ENCODE data around the gene NCK2.

Gene NCK2

GRCh38 chr2:105820151-105820550 lies 75.4 kb downstream of the NCK2 start:
- no peak overlapping the region for H3K4me3 ChIP-seq (ENCODE audit: severe bottlenecking)
- no peaks in the 10 kb centered on the region for H3K27me3 ChIP-seq (ENCODE audit: insufficient read depth, poor library complexity, severe bottlenecking)
- no peak for TF ChIP-seq CTCF (IDR thresholded peaks at IDR 0.05; ENCODE audit: poor library complexity, severe bottlenecking)
- H3K9me3 ChIP-seq (ENCODE audit: severe bottlenecking): no peaks in the 10 kb centered on the region
- no peak for DNase-seq (ENCODE audit: low spot score)
- ATAC-seq (ENCODE audit: low read depth): no peak
- H3K27ac ChIP-seq (ENCODE audit: poor library complexity, severe bottlenecking): no peak overlapping the region
- H3K4me1 ChIP-seq (ENCODE audit: insufficient read depth, poor library complexity, severe bottlenecking): no peaks in the 10 kb centered on the region
- H3K36me3 ChIP-seq (ENCODE audit: low read depth): peaks cover 25% of the 10 kb centered on the region

GRCh38 chr2:105820691-105821090 lies 76.0 kb downstream of the NCK2 start:
- Histone ChIP-seq H3K27ac (ENCODE audit: poor library complexity, severe bottlenecking) (no peak overlapping the region), H3K9me3 (ENCODE audit: severe bottlenecking) (no peaks in the 10 kb centered on the region), H3K27me3 (ENCODE audit: insufficient read depth, poor library complexity, severe bottlenecking) (no peaks in the 10 kb centered on the region), H3K4me3 (ENCODE audit: severe bottlenecking) (no peak overlapping the region), H3K36me3 (ENCODE audit: low read depth) (peaks cover 25% of the 10 kb centered on the region), H3K4me1 (ENCODE audit: insufficient read depth, poor library complexity, severe bottlenecking) (no peaks in the 10 kb centered on the region)
- TF ChIP-seq CTCF (IDR thresholded peaks at IDR 0.05; ENCODE audit: poor library complexity, severe bottlenecking): no peak
- DNase-seq (ENCODE audit: low spot score) (no peak), ATAC-seq (ENCODE audit: low read depth) (no peak)

- Histone ChIP-seq H3K4me1 (ENCODE audit: insufficient read depth, poor library complexity, severe bottlenecking) (no peaks in the 10 kb centered on the region), H3K36me3 (ENCODE audit: low read depth) (peaks cover 23% of the 10 kb centered on the region), H3K9me3 (ENCODE audit: severe bottlenecking) (no peaks in the 10 kb centered on the region), H3K4me3 (ENCODE audit: severe bottlenecking) (no peak overlapping the region), H3K27ac (ENCODE audit: poor library complexity, severe bottlenecking) (no peak overlapping the region), H3K27me3 (ENCODE audit: insufficient read depth, poor library complexity, severe bottlenecking) (no peaks in the 10 kb centered on the region)
- ATAC-seq (ENCODE audit: low read depth) (no peak), DNase-seq (ENCODE audit: low spot score) (no peak)
- no peak for TF ChIP-seq CTCF (IDR thresholded peaks at IDR 0.05; ENCODE audit: poor library complexity, severe bottlenecking)
Measured at GRCh38 chr2:105821428-105822125, 76.9 kb downstream of the NCK2 start.

- TF ChIP-seq CTCF (IDR thresholded peaks at IDR 0.05; ENCODE audit: poor library complexity, severe bottlenecking): no peak
- Histone ChIP-seq H3K27ac (ENCODE audit: poor library complexity, severe bottlenecking) (no peak overlapping the region), H3K36me3 (ENCODE audit: low read depth) (peaks cover 22% of the 10 kb centered on the region), H3K9me3 (ENCODE audit: severe bottlenecking) (peaks cover 2% of the 10 kb centered on the region), H3K27me3 (ENCODE audit: insufficient read depth, poor library complexity, severe bottlenecking) (no peaks in the 10 kb centered on the region), H3K4me1 (ENCODE audit: insufficient read depth, poor library complexity, severe bottlenecking) (peaks cover 2% of the 10 kb centered on the region), H3K4me3 (ENCODE audit: severe bottlenecking) (no peak overlapping the region)
- DNase-seq (ENCODE audit: low spot score): no peak
- ATAC-seq (ENCODE audit: low read depth): no peak
Measured at GRCh38 chr2:105822186-105822585, 77.5 kb downstream of the NCK2 start.

GRCh38 chr2:105824446-105824845 lies 79.7 kb downstream of the NCK2 start:
- Histone ChIP-seq H3K27ac (ENCODE audit: poor library complexity, severe bottlenecking) (no peak overlapping the region), H3K27me3 (ENCODE audit: insufficient read depth, poor library complexity, severe bottlenecking) (no peaks in the 10 kb centered on the region), H3K36me3 (ENCODE audit: low read depth) (peaks cover 12% of the 10 kb centered on the region), H3K4me1 (ENCODE audit: insufficient read depth, poor library complexity, severe bottlenecking) (peaks cover 11% of the 10 kb centered on the region), H3K9me3 (ENCODE audit: severe bottlenecking) (peaks cover 3% of the 10 kb centered on the region), H3K4me3 (ENCODE audit: severe bottlenecking) (no peak overlapping the region)
- ATAC-seq (ENCODE audit: low read depth) (no peak), DNase-seq (ENCODE audit: low spot score) (no peak)
- no peak for TF ChIP-seq CTCF (IDR thresholded peaks at IDR 0.05; ENCODE audit: poor library complexity, severe bottlenecking)
